MG63 (cell line): Measurements from ENCODE around the gene CLTCL1. TPM values are rescaled to one million over a fixed set of nuclear protein-coding genes. Genes with fewer than 3 reads are reported as not detected.

Experiments
- DNase-seq: peaks from one replicate; pipeline ENCODE4 v3.0.0-alpha.2; 2020
- H3K27me3 ChIP-seq: fragments of 250-450 bp; sonication (Bioruptor Pico); 2 replicates; pipeline ENCODE4 v1.5.1; 2020; ENCODE audit warnings: mild to moderate bottlenecking, moderate library complexity
- H3K36me3 ChIP-seq: fragments of 250-450 bp; sonication (Bioruptor Pico); 2 replicates; pipeline ENCODE4 v1.5.1; 2020; ENCODE audit warnings: mild to moderate bottlenecking, moderate library complexity
- H3K4me3 ChIP-seq: fragments of 250-450 bp; sonication (Bioruptor Pico); 2 replicates; pipeline ENCODE4 v1.5.1; 2020; ENCODE audit warnings: mild to moderate bottlenecking, moderate library complexity
- H3K9me3 ChIP-seq: fragments of 250-450 bp; sonication (Bioruptor Pico); 2 replicates; pipeline ENCODE4 v1.5.1; 2020; ENCODE audit warnings: mild to moderate bottlenecking, moderate library complexity
- total RNA-seq: library from RNA; depleted of rRNA; stranded (reverse); fragments of >200 nt; shearing (Covaris generic); gene quantifications from 2 replicates; pipeline ENCODE4 v1.2.3, GENCODE V29; 2014; ENCODE audit warnings: low replicate concordance

The CLTCL1 gene
- total RNA-seq, 1 experiment from 2014 or later = 1.5 TPM

DNA sequence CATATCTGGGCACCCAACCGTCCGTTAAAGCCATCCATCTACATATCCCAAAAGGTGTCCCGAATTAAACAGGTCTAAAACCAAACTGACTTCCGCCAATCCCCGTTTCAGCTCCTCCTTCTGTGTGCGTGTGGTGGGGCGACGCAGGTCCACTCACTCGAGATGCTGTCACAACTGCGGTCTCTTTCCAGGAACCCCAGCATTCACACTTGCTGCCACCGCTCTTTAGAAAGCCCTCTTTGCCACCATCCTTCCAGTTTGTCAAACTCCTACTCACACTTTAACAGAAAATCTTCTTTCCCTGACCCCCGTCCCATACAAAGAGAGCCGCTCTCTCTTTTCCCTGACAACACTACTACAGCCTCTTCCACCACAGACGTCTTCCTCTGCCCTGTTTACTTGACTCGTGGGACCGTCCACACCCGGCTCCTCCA is 147.5 kb downstream of the CLTCL1 start:
- H3K9me3 ChIP-seq = no peaks in the 10 kb centered on the region
- H3K36me3 ChIP-seq = peaks cover 25% of the 10 kb centered on the region
- H3K27me3 ChIP-seq = peaks cover 5% of the 10 kb centered on the region
- H3K4me3 ChIP-seq = peak overlapping the region; percentile 93
- DNase-seq = no peak

DNA sequence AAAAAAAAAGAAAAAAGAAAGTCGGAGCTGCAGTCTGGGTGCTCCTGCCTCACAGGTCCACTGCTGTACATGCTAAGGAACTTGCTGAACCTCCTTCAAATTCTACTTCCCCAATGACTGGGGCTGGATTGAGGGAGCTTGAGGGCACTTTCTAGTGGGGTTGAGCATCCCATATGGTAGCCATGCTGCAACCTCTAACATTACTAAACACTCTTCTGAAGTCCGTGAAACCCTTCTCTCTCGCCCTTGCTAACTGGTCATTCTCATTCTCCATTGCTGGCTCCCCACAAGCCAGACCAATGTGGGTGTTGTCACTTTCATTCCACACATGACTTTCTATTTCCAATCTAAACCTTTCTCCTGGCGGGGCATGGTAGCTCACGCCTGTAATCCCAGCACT is 148.3 kb downstream of the CLTCL1 start:
- H3K36me3 ChIP-seq = peaks cover 28% of the 10 kb centered on the region
- H3K9me3 ChIP-seq = no peaks in the 10 kb centered on the region
- peak overlapping the region; percentile 93 for H3K4me3 ChIP-seq
- no peak for DNase-seq
- H3K27me3 ChIP-seq = no peaks in the 10 kb centered on the region; the same call in 1 of the 2 replicates

DNA sequence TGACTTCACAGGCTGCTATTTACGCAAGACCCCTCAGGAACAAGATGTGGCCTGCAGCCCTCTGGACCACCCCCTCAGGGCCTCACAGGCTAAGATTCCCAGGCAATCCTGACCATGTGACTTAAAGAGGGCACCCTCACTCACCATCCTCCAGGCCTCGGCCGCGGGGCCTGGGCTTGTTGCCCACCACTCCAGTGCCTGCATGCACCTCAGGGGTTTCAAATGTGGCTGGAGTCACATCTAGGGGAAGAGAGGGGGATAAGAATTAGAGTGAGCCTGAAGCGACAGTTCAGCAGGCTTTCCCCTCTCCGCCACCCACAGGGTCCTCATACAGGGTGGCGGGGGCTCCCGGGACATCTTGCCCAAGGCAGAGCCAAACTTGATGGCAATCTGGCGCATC is 149.1 kb downstream of the CLTCL1 start:
- DNase-seq = no peak
- no peak overlapping the region for H3K4me3 ChIP-seq
- H3K9me3 ChIP-seq = no peaks in the 10 kb centered on the region
- peaks cover 32% of the 10 kb centered on the region for H3K36me3 ChIP-seq
- no peaks in the 10 kb centered on the region for H3K27me3 ChIP-seq

DNA sequence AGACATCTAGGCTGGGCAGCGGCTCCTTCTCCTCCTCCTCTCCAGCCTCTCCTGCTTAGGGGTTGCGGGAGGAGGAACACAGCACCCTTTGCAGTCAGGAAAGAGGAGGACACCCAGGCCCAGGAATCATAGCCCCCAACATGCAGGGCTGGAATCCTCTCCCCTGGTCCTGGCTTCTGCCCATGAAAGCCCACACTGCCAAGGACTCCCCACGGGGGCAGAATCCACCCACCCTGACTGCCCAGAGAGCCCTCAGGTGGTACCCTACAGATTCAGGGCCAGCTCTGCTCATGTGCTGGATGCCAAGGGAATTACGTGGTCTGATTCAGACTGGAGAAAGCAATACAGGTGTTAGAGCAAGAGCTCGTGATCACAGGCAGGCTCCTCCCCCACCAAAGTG is 151.5 kb downstream of the CLTCL1 start:
- H3K36me3 ChIP-seq = peaks cover 37% of the 10 kb centered on the region

DNA sequence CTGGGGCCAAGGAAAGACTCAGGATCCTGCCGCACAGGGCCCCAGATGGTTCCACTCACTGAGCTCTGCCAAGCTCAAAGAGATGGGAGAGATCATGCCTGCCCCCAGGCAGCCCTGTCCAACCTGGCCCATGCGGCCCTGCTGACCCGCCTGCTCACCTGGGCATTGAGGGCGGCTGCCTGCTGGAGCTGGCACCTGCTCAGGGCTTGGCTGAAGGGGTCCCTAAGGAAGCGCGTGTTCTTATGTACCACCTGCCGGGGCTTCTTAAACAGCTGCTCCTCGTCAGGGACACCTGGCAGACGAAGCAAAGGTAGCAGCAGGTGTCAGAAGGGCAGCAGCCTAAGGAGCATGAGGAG is 152.5 kb downstream of the CLTCL1 start:
- no peaks in the 10 kb centered on the region for H3K9me3 ChIP-seq
- H3K36me3 ChIP-seq = peaks cover 37% of the 10 kb centered on the region
- H3K4me3 ChIP-seq = no peak overlapping the region
- no peak for DNase-seq
- no peaks in the 10 kb centered on the region for H3K27me3 ChIP-seq

More for the DNA sequence above, 151.5 kb downstream of the CLTCL1 start:
- Histone ChIP-seq H3K27me3 (no peaks in the 10 kb centered on the region), H3K4me3 (no peak overlapping the region), H3K9me3 (no peaks in the 10 kb centered on the region)
- no peak for DNase-seq

DNA sequence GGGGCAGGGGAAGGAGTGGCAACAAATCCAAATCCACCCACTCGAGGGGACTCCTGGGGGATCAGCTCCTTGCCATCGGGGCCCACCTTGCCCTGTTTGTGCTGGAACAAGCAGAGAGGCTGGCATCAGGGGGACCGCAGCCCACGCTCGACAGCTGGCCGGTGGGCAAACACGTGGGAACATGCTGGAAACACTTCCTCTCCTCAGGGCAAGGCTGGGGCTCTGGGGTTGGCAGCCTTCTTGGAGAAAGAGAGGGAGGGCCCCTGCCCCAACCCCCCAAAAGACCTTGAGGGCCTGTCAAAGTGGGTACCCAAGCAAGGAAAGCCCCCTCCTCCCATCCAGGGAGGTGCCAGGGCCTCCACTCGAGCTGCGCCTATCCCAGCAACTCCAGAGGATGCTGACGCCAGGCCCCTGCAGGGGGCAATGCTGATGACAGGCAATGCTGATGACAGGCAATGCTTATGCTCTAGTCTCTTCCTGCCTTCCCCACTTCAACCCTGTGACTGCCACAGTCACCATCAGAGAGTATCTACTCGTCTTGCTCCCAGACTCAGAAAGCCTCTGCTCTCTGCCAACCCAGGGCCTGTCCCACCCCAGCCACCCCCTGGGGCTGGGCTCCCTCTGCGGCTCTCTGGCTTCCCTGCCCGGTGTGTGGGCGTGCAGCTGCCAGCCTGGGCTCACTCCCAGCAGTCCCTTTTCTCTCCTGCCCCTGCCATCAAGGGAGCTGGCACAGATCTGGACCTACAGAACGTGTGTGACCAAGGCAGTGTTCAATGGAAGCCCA is 153.1 kb downstream of the CLTCL1 start:
- Histone ChIP-seq H3K4me3 (no peak overlapping the region), H3K27me3 (no peaks in the 10 kb centered on the region), H3K9me3 (no peaks in the 10 kb centered on the region), H3K36me3 (peaks cover 42% of the 10 kb centered on the region)
- no peak for DNase-seq

DNA sequence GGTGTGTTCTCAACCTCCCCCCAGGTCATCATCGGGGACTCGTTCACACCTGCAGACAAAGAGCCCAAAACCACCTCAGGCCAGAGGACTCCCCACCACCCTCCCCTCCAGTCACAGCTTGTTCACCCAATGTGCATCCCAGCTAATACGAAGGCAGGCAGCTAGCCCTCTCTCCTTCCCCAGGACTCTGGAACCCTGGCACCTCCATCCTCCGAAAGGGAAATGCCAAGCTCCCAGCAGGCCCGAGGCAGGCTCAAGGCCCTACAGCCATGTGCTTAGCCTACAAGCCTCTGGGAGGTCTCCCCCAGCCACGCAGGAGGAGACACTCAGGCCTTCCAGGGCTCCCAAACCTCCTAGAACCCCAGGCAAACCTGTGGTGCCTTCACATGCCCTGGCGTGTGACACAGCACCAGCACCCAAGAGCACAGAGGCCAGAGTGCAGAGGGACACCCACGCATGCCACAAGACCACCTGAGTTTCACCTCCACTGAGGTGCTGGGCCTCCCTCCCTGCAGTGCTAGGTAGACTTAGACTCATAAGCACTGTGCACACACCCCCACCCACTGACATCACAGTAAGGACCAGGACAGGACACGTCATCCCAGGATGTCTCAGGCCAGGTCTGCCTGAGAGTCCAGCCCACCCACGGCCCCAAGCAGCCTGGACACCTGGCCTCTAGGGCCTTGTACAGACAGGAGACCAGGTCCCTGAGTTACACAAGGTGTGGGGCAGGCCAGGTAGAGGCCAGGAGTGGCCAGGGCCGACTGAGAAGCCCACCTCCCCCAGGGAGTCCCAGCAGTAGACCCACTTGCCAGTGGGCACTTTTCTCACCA is 153.9 kb downstream of the CLTCL1 start:
- no peak overlapping the region for H3K4me3 ChIP-seq
- no peaks in the 10 kb centered on the region for H3K9me3 ChIP-seq
- no peak for DNase-seq
- no peaks in the 10 kb centered on the region for H3K27me3 ChIP-seq
- peaks cover 42% of the 10 kb centered on the region for H3K36me3 ChIP-seq

DNA sequence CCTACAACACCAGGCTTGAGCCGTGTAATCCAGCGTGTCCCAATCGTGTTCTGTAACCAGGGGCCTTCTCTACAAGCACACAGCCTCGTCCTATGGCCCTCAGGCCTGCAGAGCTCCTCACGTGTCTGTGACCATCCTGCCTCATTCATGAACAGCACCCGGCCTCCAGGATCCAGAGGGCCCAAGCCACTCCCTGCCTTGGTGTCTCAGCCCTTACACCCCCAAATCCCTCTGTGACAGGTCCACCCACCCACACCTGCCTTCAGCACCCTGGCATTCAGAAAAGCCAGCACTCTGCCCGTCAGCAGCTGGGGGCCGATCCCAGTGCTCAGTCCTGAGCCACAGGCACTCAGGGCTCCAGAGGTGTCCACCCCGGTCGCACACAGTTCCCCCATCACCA is 154.6 kb downstream of the CLTCL1 start:
- Histone ChIP-seq H3K27me3 (no peaks in the 10 kb centered on the region), H3K36me3 (peaks cover 37% of the 10 kb centered on the region), H3K9me3 (no peaks in the 10 kb centered on the region), H3K4me3 (no peak overlapping the region)
- no peak for DNase-seq

DNA sequence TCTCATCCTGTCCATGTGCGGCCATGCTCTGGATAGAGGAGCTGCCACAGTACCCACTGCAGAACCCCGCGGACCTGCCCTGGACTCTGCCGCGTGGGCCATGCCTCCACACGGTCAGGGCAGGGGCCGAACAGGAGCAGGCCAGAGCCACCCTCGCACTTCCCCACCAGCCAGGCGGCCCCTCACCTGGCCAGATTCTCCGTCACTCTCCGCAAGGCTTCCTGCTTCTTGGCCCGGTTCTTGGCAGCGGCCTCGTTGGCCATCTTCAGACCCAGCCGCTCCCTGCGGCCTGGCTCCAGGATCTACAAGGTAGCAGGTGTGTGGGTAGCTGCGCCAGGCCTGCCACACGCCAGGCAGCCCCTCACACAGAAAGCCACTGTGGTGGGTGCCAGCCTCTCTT is 156.6 kb downstream of the CLTCL1 start:
- H3K27me3 ChIP-seq = no peaks in the 10 kb centered on the region
- H3K9me3 ChIP-seq = no peaks in the 10 kb centered on the region
- H3K4me3 ChIP-seq = no peak overlapping the region
- DNase-seq = no peak
- peaks cover 20% of the 10 kb centered on the region for H3K36me3 ChIP-seq

DNA sequence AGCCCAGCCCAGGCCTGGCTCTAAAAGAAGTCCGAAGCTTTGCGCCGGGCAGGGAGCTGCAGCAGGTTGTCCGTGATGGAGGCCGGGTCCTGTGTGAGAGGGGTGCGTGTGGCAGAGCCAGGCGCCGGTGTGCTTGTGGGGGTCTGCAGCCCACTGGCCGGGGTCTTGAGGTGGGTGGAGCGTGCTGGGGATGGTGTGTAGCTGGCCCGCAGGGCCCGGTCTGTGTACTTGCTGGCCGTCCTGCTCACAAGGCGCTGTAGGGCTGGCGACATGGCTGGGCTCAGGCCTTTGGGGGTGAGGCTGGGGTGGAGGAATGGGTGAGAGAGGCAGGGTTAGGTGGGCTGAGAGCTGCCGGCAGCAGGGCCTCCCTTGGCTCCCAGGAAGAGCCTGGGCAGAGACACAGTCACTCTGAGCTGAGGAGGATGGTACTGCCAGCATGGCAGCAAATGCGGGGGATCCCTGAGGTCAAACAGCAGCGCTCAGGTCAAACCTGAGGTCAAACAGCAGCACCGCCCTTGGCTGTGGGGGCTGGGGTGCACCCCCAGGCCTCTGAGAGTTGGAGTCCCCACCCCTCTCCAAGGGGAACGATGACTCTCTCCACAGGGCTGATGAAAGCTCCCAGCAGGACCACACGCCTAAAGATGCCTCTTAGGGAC is 157.2 kb downstream of the CLTCL1 start:
- Histone ChIP-seq H3K9me3 (no peaks in the 10 kb centered on the region), H3K36me3 (peaks cover 18% of the 10 kb centered on the region)

DNA sequence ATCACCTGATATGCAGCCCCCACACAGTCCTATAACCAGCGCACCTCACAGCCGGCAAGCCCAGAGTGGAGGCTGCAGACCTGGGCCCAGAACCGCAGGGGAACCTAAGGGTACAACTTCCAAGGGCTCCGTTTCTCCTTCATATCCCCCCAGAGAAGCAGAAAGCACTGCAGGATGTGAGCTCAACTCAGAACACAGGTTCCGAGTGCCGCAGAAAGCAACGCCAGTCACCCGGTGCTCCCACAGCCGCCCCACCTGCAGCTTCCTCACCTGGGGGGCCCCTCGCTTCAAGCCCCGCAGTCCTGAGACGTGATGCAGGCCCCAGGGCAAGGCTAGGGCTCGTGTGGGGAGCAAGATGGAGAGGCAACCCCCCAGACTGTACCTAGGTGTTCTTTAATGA is 158.0 kb downstream of the CLTCL1 start:
- Histone ChIP-seq H3K27me3 (no peaks in the 10 kb centered on the region), H3K9me3 (no peaks in the 10 kb centered on the region), H3K4me3 (no peak overlapping the region), H3K36me3 (peaks cover 14% of the 10 kb centered on the region)
- no peak for DNase-seq

More for the DNA sequence above, 157.2 kb downstream of the CLTCL1 start:
- DNase-seq = no peak
- no peak overlapping the region for H3K4me3 ChIP-seq
- H3K27me3 ChIP-seq = no peaks in the 10 kb centered on the region

DNA sequence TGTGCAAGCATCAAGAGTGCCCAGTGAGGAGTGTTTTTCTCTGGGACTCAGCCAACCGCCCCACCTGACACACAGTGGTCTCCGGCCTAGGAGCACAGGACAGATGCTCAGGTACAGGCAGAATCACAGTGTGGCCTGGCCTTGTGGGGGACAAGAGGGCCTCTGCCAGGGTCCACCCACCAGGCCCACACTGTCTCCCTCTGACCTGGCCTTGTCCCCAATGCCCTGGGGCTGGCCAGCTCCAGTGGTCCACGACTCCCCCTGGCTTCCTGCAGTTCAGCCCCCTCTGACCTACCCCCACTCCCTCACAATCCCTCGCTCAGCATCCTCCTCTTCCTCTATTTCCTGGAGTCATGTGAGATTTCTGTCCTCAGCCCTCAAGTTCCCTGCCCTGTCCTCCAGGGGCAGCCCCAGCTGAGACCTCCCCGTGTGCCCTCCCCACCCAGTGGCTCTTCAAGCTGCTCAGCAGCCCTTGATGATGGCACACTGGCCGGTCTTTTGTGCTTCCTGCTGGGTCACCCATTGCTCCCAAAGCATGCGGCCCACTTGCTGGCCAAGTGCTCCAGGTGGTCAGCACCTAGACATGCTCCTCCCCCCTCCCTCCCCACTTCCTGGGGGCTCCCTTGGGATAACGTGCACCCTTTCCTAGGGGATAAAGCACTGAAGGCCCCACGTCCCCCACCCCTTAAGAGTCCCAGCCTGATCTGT is 158.7 kb downstream of the CLTCL1 start:
- peaks cover 11% of the 10 kb centered on the region for H3K36me3 ChIP-seq
- no peak overlapping the region for H3K4me3 ChIP-seq
- no peaks in the 10 kb centered on the region for H3K9me3 ChIP-seq
- no peak for DNase-seq
- no peaks in the 10 kb centered on the region for H3K27me3 ChIP-seq

DNA sequence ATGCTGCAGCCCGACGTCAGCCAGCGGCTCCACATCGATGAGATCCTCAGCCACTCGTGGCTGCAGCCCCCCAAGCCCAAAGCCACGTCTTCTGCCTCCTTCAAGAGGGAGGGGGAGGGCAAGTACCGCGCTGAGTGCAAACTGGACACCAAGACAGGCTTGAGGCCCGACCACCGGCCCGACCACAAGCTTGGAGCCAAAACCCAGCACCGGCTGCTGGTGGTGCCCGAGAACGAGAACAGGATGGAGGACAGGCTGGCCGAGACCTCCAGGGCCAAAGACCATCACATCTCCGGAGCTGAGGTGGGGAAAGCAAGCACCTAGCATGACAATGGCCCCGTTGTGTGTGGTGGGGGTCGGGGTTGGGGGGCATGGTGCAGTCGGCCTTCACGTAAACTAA is 159.4 kb downstream of the CLTCL1 start:
- Histone ChIP-seq H3K9me3 (no peaks in the 10 kb centered on the region), H3K27me3 (no peaks in the 10 kb centered on the region), H3K36me3 (peaks cover 10% of the 10 kb centered on the region), H3K4me3 (no peak overlapping the region)
- DNase-seq = no peak

DNA sequence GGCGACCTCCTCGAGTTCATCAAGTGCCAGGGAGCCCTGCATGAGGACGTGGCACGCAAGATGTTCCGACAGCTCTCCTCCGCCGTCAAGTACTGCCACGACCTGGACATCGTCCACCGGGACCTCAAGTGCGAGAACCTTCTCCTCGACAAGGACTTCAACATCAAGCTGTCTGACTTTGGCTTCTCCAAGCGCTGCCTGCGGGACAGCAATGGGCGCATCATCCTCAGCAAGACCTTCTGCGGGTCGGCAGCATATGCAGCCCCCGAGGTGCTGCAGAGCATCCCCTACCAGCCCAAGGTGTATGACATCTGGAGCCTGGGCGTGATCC is 159.9 kb downstream of the CLTCL1 start:
- Histone ChIP-seq H3K27me3 (no peaks in the 10 kb centered on the region), H3K4me3 (no peak overlapping the region), H3K36me3 (peaks cover 5% of the 10 kb centered on the region), H3K9me3 (no peaks in the 10 kb centered on the region)
- no peak for DNase-seq

DNA sequence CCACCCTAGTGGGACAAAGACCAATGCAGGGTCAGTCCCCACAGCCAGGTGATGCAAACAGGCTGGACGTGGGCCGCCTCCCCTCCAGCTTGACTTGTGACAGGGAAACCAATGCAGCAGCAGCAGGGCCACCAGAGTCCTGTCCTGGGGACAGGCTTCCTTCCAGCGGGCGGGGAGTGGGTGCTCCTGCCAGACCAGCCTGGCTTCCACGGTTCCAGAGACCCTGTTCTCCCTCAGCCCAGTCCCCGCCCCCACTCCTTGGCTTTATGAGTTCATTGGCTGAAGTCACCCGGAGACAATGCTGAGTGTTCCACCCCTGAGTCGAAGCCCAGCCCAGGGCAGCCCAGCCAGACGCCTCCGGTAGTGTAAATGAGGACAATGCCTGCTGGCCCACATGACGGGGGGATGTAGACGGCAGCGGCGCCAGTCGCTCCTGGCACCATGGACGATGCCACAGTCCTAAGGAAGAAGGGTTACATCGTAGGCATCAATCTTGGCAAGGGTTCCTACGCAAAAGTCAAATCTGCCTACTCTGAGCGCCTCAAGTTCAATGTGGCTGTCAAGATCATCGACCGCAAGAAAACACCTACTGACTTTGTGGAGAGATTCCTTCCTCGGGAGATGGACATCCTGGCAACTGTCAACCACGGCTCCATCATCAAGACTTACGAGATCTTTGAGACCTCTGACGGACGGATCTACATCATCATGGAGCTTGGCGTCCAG is 160.4 kb downstream of the CLTCL1 start, which contains the start of gene TSSK2:
TSS of gene TSSK2 (plus strand) at position 350 of the 726 bp plus-strand sequence. CDS start at position 442, 92 bp downstream.
- Histone ChIP-seq H3K4me3 (no peak within 1 kb of the TSS), H3K36me3 (peaks cover 4% of the 10 kb centered on the region), H3K9me3 (no peaks in the 10 kb centered on the region), H3K27me3 (no peaks in the 10 kb centered on the region)
- no peak for DNase-seq

DNA sequence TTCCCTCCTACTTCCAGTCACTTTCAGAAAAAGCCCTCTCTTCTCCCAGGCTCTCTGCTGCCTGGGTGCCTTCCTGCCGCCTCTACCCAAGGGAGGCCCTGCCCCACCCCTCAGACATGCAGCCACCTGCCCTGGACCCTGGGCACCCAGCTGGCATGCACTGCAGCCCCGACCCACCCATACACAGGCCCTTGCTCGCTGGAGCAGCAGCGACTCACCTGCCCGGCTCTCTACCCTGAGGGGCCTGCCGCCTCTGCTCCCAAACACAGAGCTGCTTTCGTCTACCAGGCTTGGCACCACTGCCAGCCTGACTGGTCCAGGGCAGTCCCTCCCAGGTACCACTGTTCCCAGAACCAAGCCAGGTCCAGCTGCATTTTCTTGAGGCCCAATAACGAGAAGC is 161.6 kb downstream of the CLTCL1 start:
- DNase-seq = no peak
- Histone ChIP-seq H3K9me3 (no peaks in the 10 kb centered on the region), H3K36me3 (peaks cover 4% of the 10 kb centered on the region), H3K4me3 (no peak overlapping the region), H3K27me3 (no peaks in the 10 kb centered on the region)
